Kidney epithelial cell (primary cell): ENCODE data around the gene NKX2-3. TPM values are rescaled to one million over a fixed set of nuclear protein-coding genes. Genes with fewer than 3 reads are reported as not detected.

ENCODE experiments used
- DNase-seq: peaks from one replicate; pipeline ENCODE4 v3.0.0-alpha.2; 2010; ENCODE audit warnings: low read depth
- H3K27me3 ChIP-seq: 2 replicates; pipeline ENCODE4 v1.6.0; 2011; ENCODE audit warnings: low read length; ENCODE audit not compliant: control insufficient read depth, insufficient read depth
- H3K36me3 ChIP-seq: 2 replicates; pipeline ENCODE4 v1.5.1; 2011; ENCODE audit warnings: low read length; ENCODE audit not compliant: control insufficient read depth, insufficient read depth
- H3K4me3 ChIP-seq: 2 replicates; pipeline ENCODE4 v1.5.1; 2011; ENCODE audit warnings: low read depth, mild to moderate bottlenecking, control low read depth, low read length
- total RNA-seq: library from RNA; depleted of rRNA; stranded (reverse); fragments of >200 nt; gene quantifications from 2 replicates; pipeline ENCODE4 v1.2.3, GENCODE V29; 2015
- TF ChIP-seq, protein P1 (sequence below): IDR thresholded peaks from 2 replicates; pipeline ENCODE4 v1.5.1; 2011; ENCODE audit warnings: mild to moderate bottlenecking, moderate library complexity, low read length, control low read depth, inconsistent platforms; ENCODE audit not compliant: insufficient read depth, poor library complexity, severe bottlenecking

The NKX2-3 gene
- total RNA-seq, 1 donor from 2014 or later: not detected

DNA sequence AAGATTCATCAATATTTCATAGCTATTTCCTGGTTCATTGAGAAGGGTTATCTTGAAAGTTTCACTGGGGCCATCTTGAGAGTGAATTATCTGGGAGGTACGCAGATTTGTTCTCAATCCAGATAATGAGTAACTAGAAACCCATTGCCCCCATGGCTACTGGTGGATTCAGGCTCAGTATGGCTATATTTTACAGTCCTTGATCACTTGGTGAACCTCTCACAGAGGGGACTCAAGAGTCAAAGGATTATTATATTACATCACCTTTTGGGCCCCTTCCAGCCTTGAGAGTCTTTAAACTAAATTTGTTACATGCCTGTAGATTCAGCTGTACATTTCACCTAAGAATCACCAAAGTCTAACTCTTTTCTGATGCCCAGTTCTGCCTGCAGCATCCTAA, 11.6 kb downstream of the NKX2-3 start:
- DNase-seq: no peak
- Histone ChIP-seq H3K36me3 (no peaks in the 10 kb centered on the region), H3K27me3 (peaks cover 54% of the 10 kb centered on the region), H3K4me3 (no peak overlapping the region)
- TF ChIP-seq, protein P1, sequence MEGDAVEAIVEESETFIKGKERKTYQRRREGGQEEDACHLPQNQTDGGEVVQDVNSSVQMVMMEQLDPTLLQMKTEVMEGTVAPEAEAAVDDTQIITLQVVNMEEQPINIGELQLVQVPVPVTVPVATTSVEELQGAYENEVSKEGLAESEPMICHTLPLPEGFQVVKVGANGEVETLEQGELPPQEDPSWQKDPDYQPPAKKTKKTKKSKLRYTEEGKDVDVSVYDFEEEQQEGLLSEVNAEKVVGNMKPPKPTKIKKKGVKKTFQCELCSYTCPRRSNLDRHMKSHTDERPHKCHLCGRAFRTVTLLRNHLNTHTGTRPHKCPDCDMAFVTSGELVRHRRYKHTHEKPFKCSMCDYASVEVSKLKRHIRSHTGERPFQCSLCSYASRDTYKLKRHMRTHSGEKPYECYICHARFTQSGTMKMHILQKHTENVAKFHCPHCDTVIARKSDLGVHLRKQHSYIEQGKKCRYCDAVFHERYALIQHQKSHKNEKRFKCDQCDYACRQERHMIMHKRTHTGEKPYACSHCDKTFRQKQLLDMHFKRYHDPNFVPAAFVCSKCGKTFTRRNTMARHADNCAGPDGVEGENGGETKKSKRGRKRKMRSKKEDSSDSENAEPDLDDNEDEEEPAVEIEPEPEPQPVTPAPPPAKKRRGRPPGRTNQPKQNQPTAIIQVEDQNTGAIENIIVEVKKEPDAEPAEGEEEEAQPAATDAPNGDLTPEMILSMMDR: no peak

DNA sequence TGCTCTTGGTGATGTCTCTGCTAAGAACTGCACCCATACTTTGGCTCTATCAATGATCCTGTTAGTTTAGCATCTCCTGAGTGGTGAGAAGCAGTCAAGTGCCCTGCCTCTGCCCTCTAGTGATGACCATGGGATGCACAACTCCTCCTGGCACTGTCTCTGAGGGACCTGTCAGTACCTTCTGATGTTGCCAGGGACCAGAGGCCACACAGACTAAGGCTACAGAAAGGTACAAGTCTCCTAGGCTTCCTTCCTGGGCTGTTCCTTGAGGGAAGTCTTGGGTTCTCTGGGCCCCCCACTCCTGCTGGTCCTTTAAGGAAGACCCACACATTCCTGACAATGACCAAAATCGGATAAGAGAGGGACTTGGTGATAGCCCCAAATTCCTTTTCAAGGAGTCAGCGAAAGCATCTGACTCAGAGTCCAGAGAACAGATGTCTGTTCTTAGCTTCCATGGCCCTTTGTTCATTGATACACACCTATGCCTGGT, 15.3 kb downstream of the NKX2-3 start:
- TF ChIP-seq, protein P1: peak; percentile 10
- no peaks in the 10 kb centered on the region for H3K36me3 ChIP-seq
- H3K4me3 ChIP-seq: no peak overlapping the region
- DNase-seq: no peak
- peaks cover 32% of the 10 kb centered on the region for H3K27me3 ChIP-seq

DNA sequence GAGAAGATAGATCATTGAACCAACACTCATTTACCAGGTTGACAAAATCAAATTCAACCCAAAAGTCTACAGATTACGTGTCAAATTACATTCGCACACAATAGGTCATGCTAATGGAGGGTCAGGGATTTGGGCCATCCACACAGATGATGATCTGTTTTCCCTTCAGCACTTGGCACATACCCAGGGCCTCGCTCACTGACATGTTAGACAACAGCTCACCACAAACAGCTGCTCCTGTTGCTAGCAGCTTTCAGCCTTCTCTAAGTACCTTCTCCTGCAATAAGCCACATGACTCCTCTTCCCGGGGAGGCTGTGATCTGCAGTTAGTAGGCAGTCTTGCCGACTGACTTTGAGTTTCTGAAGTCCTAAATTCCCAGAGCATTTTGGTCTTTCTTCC, 18.4 kb downstream of the NKX2-3 start:
- Histone ChIP-seq H3K27me3 (peaks cover 32% of the 10 kb centered on the region), H3K36me3 (no peaks in the 10 kb centered on the region), H3K4me3 (no peak overlapping the region)
- no peak for DNase-seq
- TF ChIP-seq, protein P1: no peak

DNA sequence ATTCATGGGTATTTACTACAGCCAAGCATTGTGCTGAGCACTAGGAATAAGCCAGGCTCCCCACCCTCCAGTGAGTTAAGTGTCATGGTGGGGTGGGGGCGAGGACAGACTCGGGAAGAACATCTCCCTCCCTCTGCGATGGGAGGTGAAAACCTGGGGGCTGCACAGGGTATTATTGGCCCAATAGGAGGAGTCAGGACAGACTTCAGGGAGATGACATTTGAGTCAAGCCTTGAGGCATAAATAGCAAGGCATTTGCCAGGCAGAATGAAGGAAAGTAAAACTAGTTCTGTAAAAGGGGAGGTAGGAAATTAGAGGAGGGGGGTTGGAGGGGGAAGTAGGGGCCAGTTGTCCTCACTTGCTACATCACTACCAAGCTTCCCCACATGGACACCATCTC, 18.9 kb downstream of the NKX2-3 start:
- Histone ChIP-seq H3K27me3 (peaks cover 30% of the 10 kb centered on the region), H3K36me3 (no peaks in the 10 kb centered on the region), H3K4me3 (no peak overlapping the region)
- DNase-seq: no peak
- TF ChIP-seq, protein P1: no peak

DNA sequence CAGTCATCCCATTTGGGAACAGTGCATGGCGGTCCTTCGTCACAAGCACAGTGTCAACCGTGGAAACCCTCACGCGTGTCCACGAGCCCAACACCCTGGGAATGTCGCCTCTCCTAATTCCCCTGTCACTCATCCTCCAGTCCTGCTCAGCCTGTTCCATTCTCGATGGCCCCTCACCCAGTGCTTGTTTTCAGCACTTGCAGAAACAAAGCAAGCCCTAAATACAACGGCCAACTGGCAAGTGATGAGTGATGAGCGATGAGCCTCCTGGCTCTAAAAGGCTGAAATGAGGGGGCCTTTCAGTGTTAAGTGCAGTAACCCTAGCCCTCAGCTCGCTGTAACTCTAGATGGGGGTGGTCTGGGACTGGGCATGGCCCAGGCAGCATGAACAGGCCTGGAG, 22.6 kb downstream of the NKX2-3 start:
- TF ChIP-seq, protein P1: no peak
- H3K27me3 ChIP-seq: peaks cover 23% of the 10 kb centered on the region
- H3K36me3 ChIP-seq: no peaks in the 10 kb centered on the region
- no peak overlapping the region for H3K4me3 ChIP-seq
- DNase-seq: no peak

DNA sequence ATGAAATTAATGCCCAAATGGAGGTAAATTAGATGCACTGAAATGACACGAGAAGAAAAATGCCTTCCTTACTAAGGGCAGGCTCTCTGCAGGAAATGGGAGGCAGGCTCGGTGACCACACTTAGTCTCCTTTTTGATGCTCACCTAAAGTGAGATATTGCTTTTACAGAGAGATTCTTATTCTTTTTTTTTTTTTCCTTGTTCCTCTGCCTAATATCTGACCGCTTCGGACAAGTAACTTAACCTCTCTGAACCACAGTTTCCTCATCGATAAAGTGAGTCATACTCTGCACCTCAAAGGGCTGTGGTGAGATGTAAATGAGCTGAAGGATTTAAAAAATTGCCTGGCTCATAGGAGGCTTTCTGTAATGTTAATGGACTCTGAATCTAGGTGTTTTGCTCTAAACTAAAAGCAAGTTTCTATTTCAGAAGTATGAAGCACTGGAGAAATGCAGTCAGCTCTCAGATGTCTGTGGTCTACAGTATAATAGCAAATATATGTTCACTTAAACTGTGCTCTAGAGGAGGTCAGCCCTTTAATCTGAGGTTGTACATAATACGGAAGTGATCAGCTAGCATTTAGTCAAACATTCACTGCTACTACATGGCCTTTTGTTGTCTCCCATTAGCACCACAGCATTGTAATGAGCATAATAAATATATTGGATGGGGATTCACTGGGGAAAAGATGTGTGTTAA, 23.2 kb downstream of the NKX2-3 start:
- H3K36me3 ChIP-seq: no peaks in the 10 kb centered on the region
- peaks cover 23% of the 10 kb centered on the region for H3K27me3 ChIP-seq
- no peak overlapping the region for H3K4me3 ChIP-seq
- TF ChIP-seq, protein P1: no peak
- no peak for DNase-seq
